NCI-H146 treated with DMSO at 0.1 percent for 48 hours (cell line): Measurements from ENCODE around the gene FOXB1.

Experiments used
- DNase-seq: peaks from one replicate; lab custom pipeline; 2025; ENCODE audit not compliant: unreplicated experiment; lab: John Stamatoyannopoulos, UW

FOXB1 gene

GRCh38 chr15:59998950-59999611 lies 5.0 kb upstream of the FOXB1 start:
- no peak for DNase-seq

- no peak for DNase-seq
Measured at GRCh38 chr15:59999612-60000112, 4.4 kb upstream of the FOXB1 start.

GRCh38 chr15:60000113-60000823 lies 3.8 kb upstream of the FOXB1 start:
- DNase-seq = no peak

- DNase-seq = peak; percentile 68
Measured at GRCh38 chr15:60000824-60001609, 3.1 kb upstream of the FOXB1 start.

GRCh38 chr15:60001610-60002527 lies 2.2 kb upstream of the FOXB1 start:
- DNase-seq = no peak

GRCh38 chr15:60002528-60003218 lies 1.4 kb upstream of the FOXB1 start:
- DNase-seq = no peak

- DNase-seq = no peak
Measured at GRCh38 chr15:60003243-60004008, 685 bp upstream of the FOXB1 start.

GRCh38 chr15:60004846-60005351 lies 788 bp downstream of the FOXB1 start:
- DNase-seq = no peak

GRCh38 chr15:60005352-60006202 lies 1.5 kb downstream of the FOXB1 start:
- DNase-seq = no peak

GRCh38 chr15:60006203-60006862 lies 2.2 kb downstream of the FOXB1 start:
- peak; percentile 20 for DNase-seq

GRCh38 chr15:60006873-60007272 lies 2.8 kb downstream of the FOXB1 start:
- no peak for DNase-seq

GRCh38 chr15:60009124-60009960 lies 5.2 kb downstream of the FOXB1 start:
- peak; percentile 44 for DNase-seq

GRCh38 chr15:60009980-60010732 lies 6.0 kb downstream of the FOXB1 start:
- DNase-seq = no peak

- no peak for DNase-seq
Measured at GRCh38 chr15:60010858-60011257, 6.7 kb downstream of the FOXB1 start.

- DNase-seq = no peak
Measured at GRCh38 chr15:60012695-60013094, 8.6 kb downstream of the FOXB1 start.
